Activated CD8-positive, alpha-beta memory T cell treated with anti-CD3 and anti-CD28 coated beads, Interleukin-2, amount 50 U/mL, for 48 hours (primary cell): ENCODE results near the gene ZNF14.
"Not testable (repeated sequence)": the region's sequence is repeated elsewhere in the genome, so short reads cannot be mapped to it uniquely, and the experiment has no call there.

Experiments used
- DNase-seq: peaks from one replicate; pipeline ENCODE4 v3.0.0-alpha.2; 2020

The ZNF14 gene

GRCh38 chr19:19746286-19747213 is 13.6 kb upstream of the ZNF14 start:
- no peak for DNase-seq

GRCh38 chr19:19745496-19746285 is 12.8 kb upstream of the ZNF14 start:
- no peak for DNase-seq

DNA sequence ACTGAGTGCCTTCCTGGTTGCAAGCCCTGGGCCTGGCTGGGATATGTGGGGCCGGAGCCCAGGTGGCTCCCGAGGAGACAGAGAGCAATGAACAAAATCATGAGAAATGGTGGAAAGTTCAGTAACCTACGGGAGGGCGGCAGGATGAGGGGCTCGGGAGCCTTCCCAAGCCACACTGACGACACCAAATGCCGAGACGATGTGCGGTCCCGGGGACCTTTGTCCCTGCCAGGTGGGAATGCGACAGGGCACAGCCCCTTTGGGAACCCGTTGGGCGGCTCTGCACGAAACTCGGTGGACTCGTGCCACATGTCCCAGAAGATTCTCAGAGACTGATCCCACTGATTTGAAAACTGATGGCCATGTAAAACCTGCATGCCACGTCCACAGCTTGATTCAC is 11.7 kb upstream of the ZNF14 start:
- no peak for DNase-seq

DNA sequence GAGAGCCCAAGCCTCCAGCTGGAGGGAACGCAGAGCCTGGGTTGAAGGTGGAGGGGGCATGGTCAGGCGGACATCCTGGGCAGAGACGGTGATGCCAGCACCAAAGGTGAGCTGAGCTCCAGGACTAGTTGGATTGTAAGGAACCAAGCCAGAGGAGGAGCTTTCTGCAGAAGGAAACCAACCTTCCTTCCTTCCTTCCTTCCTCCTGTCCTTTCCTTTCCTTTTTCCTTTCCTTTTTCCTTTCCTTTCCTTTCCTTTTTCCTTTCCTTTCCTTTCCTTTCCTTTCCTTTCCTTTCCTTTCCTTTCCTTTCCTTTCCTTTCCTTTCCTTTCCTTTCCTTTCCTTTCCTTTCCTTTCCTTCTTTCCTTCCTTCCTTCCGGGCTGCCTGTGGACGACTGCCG is 11.0 kb upstream of the ZNF14 start:
- DNase-seq, result not testable (repeated sequence)

- DNase-seq, result no peak
Measured at GRCh38 chr19:19743176-19743575, 10.3 kb upstream of the ZNF14 start.

DNA sequence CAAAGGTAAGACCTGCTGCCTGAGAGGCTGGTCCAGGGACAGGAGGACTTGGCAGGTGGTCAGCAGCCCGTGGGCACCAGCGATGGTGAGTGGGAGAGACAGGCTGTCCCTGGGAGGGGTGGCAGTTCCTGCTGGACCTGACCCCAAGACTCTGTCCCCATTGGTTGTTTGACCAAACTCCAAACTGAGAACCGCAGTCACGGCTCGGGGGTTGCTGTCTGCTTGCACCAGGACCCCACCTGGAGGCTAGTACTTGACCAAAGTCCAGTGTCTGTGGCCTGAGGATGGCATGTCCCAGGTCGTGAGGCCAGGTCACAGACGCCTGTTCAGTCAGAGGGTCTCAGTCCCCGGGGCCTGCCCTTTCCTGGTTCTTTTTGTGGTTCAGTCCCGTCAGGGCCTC is 9.9 kb upstream of the ZNF14 start:
- DNase-seq, result no peak

DNA sequence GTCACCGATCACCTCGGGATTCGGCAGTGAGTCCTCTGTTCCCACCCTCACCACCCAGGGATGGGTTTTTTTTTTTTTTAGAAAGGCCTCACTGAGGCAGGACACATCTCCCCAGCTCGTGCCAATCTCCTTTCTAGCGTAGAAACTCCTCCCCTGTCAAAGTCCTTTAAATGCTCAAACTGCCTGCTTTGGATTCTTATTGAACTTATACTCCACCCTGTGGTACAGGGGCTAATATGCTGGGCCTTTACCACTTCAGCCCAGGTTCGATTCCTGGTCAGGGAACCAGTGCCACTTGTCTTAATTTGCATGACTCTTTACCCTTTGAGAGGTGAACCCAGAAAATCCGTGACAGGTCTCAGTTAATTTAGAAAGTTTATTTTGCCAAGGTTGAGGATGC is 8.3 kb upstream of the ZNF14 start:
- no peak for DNase-seq

DNA sequence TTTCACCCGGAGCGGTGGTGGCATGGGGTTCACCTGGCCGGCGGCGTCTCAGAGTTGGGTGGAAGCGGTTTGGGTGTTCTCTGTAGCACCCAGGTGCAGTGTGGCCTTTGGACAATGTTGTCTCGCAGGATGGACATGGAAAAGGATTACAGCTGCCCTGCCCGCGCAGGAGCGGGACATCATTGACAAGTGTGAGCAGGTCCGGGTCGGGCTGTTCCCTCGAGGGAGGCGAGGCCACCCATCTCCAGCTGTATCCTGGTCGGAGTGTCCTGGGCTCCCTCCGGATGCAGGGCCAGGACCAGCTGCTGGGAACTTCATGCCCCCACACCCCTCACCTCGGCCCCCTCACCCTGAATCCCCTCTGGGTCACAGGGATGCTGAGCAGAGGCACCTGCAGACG is 7.8 kb upstream of the ZNF14 start:
- no peak for DNase-seq

DNA sequence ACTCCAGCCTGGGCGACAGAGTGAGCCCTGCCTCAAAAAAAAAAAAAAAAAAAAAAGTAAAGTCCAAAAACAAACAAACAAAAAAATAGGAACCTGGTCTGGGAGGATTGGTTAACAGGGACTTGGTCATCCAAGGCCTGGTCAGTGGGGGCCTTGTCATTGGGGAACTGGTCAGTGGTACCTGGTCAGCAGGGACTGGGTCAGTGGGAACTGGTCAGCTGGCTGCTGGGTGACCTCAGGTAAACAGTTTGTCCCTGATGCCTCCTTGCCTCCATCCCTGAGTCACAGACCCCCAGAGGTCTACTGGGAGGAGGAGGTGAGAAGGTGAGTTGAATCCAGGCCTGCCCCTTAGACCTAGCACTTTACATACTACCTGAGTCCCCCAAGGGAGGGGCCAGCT is 5.7 kb upstream of the ZNF14 start:
- DNase-seq, result no peak

DNA sequence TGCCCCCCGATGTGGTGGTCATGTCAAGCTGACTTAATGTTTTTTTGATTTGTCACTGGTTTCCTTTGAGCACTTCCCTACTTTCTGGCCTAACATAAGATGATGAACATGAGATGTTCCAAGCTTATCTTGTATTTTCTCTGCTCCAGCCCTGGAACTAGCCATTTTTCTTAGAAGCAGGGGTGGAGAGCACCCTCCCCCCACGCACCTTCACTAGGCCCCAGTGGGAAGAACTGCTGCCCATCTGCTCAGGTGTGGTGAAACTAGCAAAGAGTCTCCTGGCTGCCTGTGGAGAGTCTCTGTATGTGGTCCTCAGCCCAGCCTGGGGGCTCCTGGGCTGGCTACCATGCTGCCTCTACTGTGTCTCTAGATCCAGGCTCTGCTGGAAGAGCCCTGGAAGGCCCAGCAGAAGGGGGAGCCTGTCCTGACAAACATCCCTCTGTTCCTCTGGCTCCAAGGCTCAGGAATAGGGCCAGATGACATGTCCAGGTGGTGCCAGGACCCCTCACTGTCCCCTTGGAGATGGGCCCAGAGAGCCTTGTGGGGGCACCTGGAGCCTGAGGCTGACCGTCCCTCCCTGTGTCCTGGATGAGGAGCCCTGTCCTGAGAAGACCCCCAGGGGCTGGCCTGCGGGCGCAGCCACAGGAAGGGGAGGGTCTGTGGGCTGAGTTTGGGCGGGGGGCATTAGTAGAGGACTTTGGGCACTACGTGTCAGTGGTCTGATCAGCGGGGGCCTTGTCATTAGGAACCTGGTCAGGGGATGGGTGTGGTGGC is 4.8 kb upstream of the ZNF14 start:
- no peak for DNase-seq

- no peak for DNase-seq
Measured at GRCh38 chr19:19721896-19722295, 11.0 kb downstream of the ZNF14 start.

GRCh38 chr19:19719798-19720197 is 13.1 kb downstream of the ZNF14 start:
- no peak for DNase-seq

GRCh38 chr19:19711934-19712828 is 20.7 kb downstream of the ZNF14 start:
- no peak for DNase-seq

GRCh38 chr19:19711306-19711933 is 21.5 kb downstream of the ZNF14 start:
- DNase-seq, result no peak

- no peak for DNase-seq
Measured at GRCh38 chr19:19710506-19710905, 22.4 kb downstream of the ZNF14 start.

GRCh38 chr19:19704836-19705235 is 28.1 kb downstream of the ZNF14 start:
- no peak for DNase-seq

DNA sequence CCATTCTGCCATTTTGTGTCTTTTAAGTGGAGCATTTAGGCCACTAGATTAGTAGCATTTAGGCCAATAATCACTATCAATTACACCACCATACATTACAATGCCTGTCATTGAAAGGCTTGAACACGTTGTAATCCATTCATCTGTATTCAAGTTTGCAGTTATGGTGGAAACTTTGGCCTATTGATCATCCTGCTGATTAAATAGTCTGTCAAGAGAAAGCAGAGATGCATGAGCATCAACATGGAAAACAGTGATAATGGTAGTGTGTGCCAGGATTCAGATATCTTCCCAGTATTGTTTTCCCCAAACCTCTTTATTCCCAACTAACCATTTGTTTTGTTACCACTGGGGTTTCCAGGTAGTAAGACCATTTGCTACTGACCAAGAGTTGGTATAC is 32.4 kb downstream of the ZNF14 start:
- DNase-seq, result not testable (repeated sequence)

- DNase-seq, result no peak
Measured at GRCh38 chr19:19697589-19697988, 35.3 kb downstream of the ZNF14 start.

- no peak for DNase-seq
Measured at GRCh38 chr19:19696386-19696785, 36.5 kb downstream of the ZNF14 start.

DNA sequence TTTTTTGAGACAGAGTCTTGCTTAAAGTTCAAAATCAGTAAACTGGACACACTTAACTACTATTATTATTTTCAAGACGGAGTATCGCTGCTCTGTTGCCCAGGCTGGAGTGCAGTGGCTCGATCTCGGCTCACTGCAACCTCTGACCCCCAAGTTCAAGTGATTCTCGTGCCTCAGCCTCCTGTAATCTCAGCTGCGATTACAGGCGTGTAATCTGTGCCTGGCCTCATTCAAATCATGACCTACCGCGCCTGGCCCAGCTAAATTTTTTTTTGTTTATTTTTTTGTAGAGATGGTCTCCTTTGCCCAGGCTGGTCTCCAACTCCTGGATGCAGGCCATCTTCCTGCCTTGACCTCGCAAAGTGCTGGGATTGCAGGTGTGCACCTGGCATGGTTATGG is 41.2 kb downstream of the ZNF14 start:
- DNase-seq, result peak; percentile 18

GRCh38 chr19:19689023-19689422 is 43.9 kb downstream of the ZNF14 start:
- peak; percentile 44 for DNase-seq

DNA sequence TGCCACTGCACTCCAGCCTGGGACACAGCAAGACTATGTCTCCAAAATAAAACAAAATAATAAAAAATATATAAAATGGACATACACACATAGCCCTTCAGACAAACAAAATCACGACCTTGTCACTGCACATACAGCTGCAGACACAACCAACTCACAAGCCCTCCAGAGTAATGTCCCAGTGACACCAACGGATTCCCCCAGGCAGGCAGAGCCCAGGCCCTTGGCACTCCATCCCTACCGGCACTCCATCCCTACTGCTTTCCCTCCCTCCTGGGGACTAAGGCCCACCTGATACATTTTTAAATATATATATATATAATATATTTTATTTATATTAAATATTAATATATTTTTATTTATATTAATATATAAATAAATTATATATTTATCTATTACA is 45.8 kb downstream of the ZNF14 start:
- peak; percentile 51 for DNase-seq
